T-helper 2 cell treated with Interferon-gamma antibody and Interleukin-4, amounts not matched to agents 100 ng/mL and 5 ng/mL, for 36 hours (primary cell): ENCODE results near the gene HEATR5A. TPM values are rescaled to one million over a fixed set of nuclear protein-coding genes. Genes with fewer than 3 reads are reported as not detected.
"Not testable (repeated sequence)": the region's sequence is repeated elsewhere in the genome, so short reads cannot be mapped to it uniquely, and the experiment has no call there.

ENCODE experiments used
- intact Hi-C: fragments of 100-400 bp; cut with micrococcal nuclease; formaldehyde crosslinking; loops from one replicate; pipeline ENCODE4 v1.15.1; 2023
- total RNA-seq: library from RNA; stranded (reverse); gene quantifications from 2 replicates; pipeline ENCODE4 v1.2.3, GENCODE V29; 2022

HEATR5A gene
- total RNA-seq, 1 donor from 2014 or later = 8.3 TPM

DNA sequence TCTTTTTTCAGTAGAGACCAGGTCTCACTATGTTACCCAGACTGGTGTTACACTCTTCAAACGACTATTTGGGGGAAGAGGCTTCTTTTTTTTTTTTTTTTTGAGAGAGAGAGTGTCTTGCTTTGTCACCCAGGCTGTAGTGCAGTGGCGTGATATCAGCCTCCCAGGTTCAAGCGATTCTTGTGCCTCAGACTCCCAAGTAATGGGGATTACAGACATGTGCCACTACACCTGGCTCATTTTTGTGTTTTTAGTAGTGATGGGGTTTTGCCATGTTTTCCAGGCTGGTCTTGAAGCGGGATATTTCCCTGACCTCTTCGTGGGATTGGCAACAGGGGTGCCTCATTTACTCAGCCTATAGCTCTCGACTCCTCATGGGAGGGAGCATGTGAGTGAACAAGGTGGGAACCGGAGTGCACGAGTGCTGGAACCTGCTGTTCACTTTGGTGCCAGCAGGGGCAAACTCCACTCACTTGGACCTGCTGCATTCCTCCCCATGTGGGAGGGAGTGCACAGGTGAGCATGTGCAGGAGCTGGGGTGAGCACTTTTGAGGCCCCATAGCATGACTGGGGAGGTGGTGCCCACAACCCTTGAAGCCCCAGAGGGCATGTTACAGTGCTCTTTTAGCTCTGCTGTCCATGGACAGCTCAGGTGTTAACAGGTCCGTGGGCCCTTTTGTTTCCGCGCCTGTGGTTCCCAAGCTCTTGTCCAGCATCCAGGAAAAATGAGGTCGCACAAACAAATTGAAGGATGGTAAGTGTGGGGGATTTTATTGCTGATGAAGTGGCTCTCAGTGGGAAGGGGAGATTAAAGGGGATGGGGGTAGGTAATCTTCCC is 133.7 kb downstream of the HEATR5A start:
- intact Hi-C loops = no loop called here

DNA sequence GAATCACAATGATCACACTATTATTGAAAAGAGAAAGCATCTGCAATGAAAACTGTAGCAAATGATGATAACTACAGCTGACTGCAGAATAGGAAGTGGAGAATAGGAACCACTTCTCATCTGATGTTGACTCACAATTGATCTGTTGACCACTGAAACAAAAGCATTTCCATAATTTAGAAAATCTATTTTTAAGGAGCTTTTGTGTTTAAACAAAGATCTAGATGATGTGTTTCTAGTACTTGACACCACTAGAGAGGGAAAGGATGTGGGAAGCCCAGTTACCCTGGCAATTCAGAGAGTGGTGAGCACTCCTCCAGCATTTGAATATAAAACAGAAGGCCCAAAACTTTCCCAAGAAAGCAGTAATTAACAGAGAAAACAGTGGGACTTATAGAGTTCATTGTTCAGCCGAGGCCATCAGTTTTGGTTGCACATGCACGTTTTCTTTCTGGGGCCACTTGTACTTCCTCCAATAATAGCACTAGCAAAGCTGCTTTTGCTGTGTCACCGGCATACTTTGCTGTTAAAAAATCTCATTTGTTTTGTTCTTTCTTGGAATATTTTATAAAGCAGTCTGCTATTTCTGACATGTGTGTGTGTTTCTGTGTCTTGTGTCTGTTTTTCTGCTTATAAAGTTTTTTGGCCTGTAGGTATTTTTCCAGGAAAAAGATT is 136.6 kb downstream of the HEATR5A start:
- intact Hi-C loops = no loop called here

DNA sequence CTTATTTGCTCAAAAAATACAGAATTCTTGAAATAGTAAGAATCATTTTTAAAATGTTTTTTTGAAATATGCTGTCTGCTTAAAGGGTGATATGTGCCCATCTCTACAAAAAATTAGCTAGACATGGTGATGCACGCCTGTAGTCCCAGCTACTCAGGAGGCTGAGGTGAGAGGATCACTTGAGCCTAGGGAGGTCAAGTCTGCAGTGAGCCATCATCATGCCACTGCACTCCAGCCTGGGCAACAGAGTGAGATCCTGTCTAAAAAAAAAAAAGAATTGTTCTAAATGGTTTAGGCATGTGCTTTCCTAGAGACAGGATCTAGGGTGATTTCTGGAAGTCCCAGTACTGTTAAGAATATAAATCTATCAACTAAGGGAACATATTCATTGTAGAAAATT is 137.2 kb downstream of the HEATR5A start:
- intact Hi-C loops = no loop called here

DNA sequence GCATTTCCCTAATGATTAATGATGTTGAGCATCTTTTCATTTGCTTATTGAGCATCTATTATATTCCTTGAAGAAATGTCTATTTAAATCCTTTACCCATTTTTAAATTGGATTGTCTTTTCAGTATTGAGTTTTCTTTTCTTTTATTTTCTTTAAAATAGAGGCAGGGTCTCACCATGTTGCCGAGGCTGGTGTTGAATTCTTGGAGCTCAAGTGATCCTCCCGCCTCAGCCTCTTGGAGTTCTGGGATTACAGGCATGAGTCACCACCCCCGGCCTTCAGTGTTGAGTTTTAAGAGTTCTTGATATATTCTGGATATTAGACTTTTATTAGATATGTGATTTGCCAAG is 139.5 kb downstream of the HEATR5A start:
- intact Hi-C loops = no loop called here

DNA sequence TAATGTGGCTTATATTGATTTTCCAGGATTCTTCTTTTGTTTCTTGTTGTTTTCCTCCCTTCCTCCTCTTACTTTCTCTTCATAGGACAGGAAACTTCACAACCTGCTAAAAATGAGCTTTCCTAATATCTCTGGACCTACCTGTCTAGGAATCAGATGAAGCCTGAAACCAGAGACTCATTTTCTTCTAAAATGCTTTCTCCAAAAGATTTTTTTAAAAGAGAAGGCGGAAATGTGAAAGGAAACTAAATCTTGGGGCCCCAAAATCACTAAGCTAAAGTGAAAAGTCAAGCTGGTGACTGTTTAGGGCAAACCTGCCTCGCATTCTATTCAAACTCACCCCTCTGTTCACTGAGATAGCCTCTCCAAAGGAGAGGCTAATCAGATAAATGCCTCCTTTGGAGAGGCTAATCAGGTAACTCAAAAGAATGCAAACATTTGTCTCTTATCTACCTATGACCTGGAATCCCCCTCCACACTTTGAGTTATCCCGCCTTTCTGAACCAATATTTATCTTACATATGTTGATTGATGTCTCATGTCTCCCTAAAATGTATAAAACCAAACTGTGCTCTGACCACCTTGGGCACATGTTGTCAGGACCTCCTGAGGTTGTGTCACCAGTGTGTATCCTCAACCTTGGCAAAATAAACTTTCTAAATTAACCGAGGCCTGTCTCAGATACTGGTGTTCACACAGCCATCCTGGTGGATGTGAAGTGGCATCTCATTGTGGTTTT is 140.0 kb downstream of the HEATR5A start:
- intact Hi-C loops = no loop called here

DNA sequence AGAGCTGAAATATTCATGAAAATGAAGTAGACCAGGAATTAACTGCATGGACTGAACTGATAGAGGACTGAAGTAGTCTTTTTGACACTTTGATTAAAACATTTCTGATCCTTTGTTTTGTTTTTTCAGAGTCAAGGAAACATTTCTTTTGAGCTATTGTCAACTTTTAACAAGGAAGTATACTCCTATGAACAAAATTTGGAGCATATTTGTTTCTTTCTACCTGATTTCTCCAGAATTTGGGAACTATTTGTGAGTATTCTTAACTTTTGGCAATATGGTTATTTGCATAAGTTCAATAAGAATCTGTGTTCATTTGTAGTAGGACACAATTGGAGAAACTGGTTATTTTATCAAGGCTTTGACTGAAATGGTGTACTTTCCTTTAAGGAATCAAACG is 141.5 kb downstream of the HEATR5A start:
- intact Hi-C loops = no loop called here

DNA sequence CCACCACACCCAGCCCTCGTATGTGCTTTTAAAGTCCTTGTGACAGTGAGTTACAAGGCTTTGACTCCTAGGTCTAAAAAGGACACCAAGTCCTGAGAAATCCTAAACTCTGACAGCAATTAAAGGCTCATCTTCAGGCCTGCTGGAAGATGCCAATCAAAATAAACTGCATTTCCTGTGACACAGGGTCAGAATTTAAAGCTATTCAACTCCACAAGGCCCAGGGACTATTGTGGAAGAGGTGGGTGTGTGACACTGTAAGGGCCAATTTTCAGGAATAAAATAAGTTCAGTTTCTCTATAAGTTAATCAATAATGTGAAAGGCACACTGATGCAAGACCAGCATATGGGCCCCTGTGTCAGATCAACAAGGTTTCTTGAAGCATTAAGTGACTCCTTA is 143.3 kb downstream of the HEATR5A start:
- intact Hi-C loops = no loop called here

DNA sequence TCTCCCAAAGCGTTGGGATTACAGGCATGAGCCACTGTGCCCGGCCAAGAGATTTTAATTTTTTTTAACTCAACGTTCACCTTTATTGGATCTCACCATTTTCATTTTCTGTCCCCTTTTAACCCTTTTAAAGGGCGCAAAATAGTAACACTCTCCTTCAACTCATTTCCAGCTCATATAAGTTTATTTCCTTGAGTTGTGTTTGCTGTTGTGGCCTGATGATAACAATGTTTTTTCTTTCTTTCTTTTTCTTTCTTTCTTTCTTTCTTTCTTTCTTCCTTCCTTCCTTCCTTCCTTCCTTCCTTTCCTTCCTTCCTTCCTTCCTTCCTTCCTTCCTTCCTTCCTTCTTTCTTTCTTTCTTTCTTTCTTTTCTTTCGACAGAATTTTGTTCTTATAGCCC is 143.9 kb downstream of the HEATR5A start:
- intact Hi-C loops = not testable (repeated sequence)

DNA sequence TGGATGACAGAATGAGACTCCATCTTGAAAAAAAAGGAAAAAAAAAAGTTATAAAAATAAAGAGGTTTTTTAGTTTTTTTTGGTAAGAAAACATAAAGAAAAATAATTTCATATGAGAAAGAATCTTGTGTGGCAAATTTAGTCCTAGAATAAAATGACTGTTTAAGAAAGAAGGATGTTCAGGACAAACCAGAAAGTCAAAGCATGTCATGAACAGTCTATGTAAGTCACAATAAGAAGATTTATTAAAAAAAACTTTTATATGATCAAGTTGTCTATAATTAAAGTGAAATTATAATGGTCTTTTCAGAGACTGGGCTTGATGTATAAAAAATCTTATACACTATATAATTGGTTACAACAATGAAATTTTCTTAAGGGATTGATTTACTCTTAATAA is 144.6 kb downstream of the HEATR5A start:
- intact Hi-C loops = no loop called here

DNA sequence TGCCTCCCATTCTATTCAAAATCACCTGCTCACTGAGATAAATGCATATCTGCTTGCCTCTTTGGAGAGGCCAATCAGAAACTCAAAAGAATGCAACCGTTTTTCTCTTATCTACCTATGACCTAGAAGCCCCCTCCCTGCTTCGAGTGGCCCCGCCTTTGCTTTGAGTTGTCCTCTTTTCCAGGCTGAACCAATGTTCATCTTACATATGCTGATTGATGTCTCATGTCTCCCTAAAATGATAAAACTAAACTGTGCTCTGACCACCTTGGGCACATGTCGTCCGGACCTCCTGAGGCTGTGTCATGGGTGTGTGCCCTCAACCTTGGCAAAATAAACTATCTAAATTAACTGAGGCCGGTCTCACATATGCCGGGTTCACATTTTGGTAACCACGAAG is 148.7 kb downstream of the HEATR5A start:
- intact Hi-C loops = no loop called here

DNA sequence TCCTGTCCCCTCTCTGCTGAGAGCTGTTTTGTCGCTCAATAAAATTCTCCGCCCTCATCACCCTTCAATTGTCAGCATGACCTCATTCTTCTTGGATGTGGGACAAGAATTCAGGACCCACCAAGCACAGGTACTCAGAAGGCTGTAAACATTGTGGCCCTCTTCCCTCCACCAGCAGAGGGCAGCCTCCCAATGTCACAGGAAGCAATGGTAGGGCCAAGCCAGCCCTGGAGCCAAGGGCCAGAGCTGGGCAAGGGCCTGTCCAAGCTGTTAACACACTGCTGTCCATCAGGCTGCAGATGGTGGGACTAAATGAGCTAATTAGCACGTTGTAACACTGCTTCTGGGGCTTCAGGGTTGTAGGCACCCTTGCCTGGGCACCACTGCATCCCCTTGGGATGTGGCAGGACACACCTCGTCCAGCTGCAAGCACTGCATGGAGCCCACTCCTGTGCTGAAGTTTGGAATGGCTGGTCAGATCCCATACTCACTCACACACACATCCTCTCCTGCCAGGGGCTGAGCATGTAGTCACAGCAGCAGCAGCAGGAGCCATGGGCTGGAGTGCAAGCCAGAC is 150.1 kb downstream of the HEATR5A start:
- intact Hi-C loops = no loop called here

DNA sequence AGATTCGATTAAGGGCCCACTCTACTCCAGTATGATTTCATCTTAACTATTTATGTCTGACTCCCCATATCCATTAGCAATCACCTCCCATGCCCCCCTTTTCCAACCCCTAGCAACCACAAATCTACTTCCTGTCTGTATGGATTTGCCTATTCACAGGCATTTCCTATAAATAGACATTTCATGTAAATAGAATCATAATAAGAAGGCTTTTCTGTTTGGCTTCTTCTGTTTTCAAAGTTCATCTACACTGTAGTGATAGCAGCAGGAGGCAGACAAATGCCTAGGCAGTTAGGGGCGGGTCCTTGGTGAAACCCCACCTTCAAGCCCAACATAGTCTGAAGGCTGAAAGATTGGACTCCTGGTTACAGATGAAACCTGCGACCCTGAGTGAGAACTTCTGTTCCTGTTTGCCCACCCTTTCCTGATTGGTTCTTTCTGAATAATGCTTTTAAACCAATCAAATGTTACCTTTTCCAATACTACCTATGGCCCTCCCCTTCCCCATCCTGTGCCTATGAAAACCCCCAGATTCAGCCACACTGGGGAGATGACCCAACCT is 150.6 kb downstream of the HEATR5A start:
- intact Hi-C loops = no loop called here

DNA sequence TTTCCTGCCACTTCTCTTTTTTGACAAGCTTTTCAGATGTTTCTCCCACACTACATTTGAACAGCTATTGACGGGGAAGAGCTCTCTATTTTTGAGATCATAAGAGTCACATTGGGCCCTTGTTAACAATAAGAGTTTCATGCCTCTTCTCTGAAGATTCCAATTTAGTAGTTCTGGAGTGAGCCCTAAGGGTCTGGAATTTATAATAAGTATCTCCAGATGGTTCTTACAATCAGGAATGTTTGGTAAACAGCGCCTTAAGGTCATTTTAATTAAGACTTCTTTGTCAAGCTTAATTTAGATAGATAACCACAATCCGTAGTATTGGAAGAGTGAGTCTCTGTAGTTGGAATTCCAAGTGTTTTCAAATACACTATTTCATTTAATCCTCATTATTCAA is 152.1 kb downstream of the HEATR5A start:
- intact Hi-C loops = no loop called here

DNA sequence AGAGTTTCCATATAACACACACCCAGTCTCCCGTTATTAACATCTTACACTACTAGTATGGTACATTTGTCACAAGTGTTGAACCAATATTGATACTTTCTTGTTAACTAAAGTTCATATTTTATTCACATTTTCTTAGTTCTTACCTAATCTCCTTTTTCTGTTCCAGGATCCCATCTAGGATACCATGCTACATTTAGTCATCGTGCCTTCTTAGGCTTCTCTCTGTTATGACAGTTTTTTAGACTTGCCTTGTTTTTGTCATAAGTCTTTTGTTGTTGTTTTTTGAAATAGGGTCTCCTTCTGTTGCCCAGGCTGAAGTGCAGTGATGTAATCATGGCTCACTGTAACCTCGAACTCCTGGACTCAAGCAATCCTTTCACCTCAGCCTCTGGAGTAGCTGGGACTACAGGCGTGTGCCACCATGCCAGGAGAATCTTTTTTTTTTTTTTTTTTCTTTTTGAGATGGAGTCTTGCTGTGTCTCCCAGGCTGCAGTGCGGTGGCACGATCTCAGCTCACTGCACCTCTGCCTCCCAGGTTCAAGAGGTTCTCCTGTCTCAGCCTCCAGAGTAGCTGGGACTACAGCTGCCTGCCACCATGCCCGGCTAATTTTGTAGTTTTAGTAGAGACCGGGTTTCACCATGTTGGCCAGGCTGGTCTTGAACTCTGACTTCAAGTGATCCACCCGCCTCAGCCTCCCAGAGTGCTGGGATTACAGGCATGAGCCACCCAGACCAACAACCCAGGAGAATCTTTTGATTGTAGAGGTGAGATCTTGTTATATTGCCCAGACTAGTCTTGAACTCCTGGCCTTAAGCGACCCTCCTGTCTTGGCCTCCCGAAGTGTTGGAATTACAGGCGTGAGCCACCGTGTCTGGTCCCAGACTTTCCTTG is 153.7 kb downstream of the HEATR5A start:
- intact Hi-C loops = no loop called here

DNA sequence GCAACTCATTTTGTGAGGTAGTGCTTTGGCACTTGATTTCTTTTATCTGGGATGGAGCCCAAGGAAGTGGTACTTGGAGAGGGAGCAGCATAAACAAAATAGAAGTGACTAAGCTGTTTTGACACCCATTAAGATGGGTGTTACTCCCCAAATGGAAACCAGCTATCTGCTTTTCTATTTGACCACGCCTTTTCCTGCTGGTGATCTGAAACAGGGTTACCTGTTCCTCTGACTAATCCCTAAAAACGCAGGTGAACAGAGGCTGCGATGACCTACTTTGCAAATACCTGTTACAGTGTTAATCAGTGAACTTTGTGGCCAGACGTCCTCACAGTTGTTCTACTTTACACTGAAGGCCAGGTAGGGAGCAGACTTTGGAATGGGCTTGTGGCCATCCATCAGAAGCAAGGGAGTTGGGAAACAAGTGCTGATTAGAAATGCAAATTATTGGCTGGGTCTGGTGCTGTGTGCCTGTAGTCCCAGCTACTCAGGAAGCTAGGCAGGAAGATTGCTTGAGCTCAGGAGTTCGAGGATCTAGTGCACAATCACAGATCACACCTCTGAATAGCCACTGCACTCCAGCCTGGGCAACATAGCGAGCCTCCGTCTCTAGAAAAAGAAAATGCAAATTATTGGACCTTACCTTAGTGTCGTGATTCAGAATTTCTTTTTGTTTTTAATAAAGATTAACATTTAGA is 154.5 kb downstream of the HEATR5A start:
- intact Hi-C loops = no loop called here

DNA sequence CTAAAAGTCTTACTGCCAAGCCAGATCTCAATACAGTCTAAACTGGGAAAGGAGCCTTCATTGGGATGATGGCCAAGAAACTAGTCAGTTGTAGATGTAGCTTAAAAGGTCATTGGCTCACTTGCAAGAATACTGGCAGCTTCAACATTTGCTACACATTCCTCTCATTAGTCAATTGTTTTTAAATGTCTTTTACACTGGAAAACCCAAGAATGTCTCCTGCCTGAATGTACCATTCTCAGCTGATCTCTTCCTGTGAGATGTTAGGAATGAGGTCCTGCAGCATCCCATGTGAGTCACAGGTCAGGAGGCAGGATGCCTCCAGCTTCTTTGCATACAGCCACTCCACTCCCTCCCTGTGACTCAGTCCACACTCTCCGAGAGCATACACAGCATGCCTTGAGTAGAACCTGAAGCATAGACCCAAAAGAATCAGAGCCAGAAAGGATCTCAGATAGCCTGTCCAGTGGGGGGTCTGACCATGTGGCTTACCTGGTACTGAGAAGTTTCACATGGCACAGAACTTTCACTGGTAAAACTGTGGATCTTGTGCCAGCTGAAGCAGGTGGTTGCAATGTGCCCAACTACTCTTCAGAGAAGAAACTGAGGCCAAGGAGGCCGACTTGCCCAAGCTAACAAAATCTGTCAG is 156.7 kb downstream of the HEATR5A start:
- intact Hi-C loops = no loop called here

DNA sequence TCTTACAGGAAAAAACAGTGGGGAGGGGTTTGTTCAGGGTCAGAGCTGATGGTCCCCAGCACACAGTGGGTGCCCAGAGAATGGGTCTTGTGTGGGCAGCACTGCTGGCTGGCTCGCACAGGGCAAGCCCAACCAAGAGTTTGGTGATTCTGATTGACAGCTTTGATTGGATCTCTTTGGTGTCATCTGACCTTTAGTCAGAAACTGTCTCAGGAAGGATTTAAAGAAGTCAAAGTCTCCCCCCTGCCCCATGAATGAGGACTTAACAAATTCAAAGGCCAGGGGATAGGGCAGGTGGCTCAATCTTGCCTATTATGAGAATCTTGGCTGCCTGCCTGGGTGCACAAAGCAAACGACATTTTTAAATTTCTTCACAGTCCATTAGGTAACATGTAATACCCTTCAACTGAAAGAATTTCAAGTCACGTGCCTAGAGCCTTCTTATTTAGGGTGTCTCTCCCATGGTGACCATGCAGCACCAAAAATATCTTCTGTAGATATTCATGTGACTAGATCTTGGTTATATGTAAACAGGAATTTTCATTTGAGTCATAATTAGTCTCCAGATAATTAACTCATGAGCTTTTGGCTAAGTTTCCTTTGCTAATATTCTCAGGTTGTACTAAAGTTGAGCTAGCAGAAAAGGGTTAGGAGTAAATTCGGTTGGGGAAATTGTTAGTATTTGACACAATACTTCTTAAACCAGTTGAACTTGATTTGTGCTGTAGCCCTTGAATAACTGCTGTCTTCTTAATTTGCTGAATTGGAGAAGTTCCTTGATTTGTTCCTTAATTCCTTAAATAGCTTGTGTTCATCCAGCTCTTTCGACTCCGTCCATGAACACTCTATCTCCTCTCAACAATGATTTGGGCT is 158.3 kb downstream of the HEATR5A start:
- intact Hi-C loops = no loop called here

DNA sequence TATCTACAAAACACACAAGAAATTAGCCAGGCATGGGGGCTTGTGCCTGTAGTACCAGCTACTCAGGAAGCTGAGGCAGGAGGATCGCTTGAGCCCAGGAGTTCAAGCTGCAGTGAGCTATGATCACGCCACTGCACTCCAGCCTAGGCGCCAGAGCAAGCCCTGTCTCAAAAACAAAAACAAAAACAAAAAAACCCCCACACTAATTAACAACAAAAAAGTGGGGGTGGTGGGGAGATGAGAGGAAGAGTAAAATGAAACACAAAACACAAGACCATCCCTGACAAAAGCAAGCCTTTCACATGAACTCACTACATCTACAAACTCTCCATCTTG is 158.9 kb downstream of the HEATR5A start:
- intact Hi-C loops = no loop called here

DNA sequence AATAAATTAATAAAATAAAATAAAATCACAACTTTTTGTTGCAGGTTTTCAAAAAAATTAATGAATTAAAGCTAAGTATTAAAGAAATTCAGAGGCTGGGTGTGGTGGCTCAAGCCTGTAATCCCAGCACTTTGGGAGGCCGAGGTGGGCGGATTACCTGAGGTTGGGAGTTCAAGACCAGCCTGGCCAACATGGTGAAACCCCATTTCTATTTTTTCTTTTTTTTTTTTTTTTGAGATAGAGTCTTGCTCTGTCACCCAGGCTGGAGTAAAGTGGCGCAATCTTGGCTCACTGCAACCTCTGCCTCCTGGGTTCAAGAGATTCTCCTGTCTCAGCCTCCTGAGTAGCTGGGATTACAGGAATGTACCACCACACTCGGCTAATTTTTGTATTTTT is 161.3 kb downstream of the HEATR5A start:
- intact Hi-C loops = not testable (repeated sequence)
